ENCODE data around the gene DCAF7. TPM values are rescaled to one million over a fixed set of nuclear protein-coding genes. Genes with fewer than 3 reads are reported as not detected.

The DCAF7 gene
- total and polyA plus RNA-seq, 2 donors from 2014 or later: 19.9 to 81.0 TPM

GRCh38 chr17:63503341-63503705, 47.0 kb upstream of the DCAF7 start:
- H3K9ac ChIP-seq (ENCODE audit: low read length in 3 of 3): no peak overlapping the region
- no peaks in the 10 kb centered on the region for H3K27me3 ChIP-seq (ENCODE audit: control insufficient read depth, insufficient read depth, low read length)
- no peaks in the 10 kb centered on the region for H3K36me3 ChIP-seq (ENCODE audit: control insufficient read depth in 2 of 3, insufficient read depth in 3 of 3, low read length in 3 of 3)
- H3K4me1 ChIP-seq (ENCODE audit: control insufficient read depth in 2 of 3, insufficient read depth in 2 of 3, low read depth in 1 of 3, low read length in 3 of 3): no peaks in the 10 kb centered on the region
- intact Hi-C loops (cut with DNase I): no loop called here
- peak overlapping the region; percentile 41 to 70 for H3K27ac ChIP-seq (ENCODE audit: low read depth in 2 of 2, low read length in 2 of 2)
- FAIRE-seq (no peak), DNase-seq (peak in 2 of 5 donors; percentile 32 to 44)
- peak overlapping the region in 1 of 3 donors; percentile 6 for H3K4me3 ChIP-seq (ENCODE audit: low read length in 3 of 3)
- no peaks in the 10 kb centered on the region for H3K9me3 ChIP-seq (ENCODE audit: control insufficient read depth in 2 of 3, insufficient read depth in 1 of 3, low read length in 3 of 3)
- no peak for TF ChIP-seq CTCF (IDR thresholded peaks at IDR 0.05; ENCODE audit: borderline replicate concordance, extremely low read depth, insufficient read depth)

- H3K27me3 ChIP-seq (ENCODE audit: control insufficient read depth, insufficient read depth, low read length): no peaks in the 10 kb centered on the region
- no peaks in the 10 kb centered on the region for H3K4me1 ChIP-seq (ENCODE audit: control insufficient read depth in 2 of 3, insufficient read depth in 2 of 3, low read depth in 1 of 3, low read length in 3 of 3)
- H3K9me3 ChIP-seq (ENCODE audit: control insufficient read depth in 2 of 3, insufficient read depth in 1 of 3, low read length in 3 of 3): no peaks in the 10 kb centered on the region
- H3K9ac ChIP-seq (ENCODE audit: low read length in 3 of 3): no peak overlapping the region
- TF ChIP-seq CTCF (IDR thresholded peaks at IDR 0.05; ENCODE audit: borderline replicate concordance, extremely low read depth, insufficient read depth): no peak
- no peak for FAIRE-seq
- no peak overlapping the region for H3K27ac ChIP-seq (ENCODE audit: low read depth in 2 of 2, low read length in 2 of 2)
- intact Hi-C loops (cut with DNase I): no loop called here
- DNase-seq: no peak
- no peaks in the 10 kb centered on the region for H3K36me3 ChIP-seq (ENCODE audit: control insufficient read depth in 2 of 3, insufficient read depth in 3 of 3, low read length in 3 of 3)
- no peak overlapping the region for H3K4me3 ChIP-seq (ENCODE audit: low read length in 3 of 3)
Observed at GRCh38 chr17:63504261-63504660, 46.0 kb upstream of the DCAF7 start.

- H3K27ac ChIP-seq (ENCODE audit: low read depth in 2 of 2, low read length in 2 of 2): no peak overlapping the region
- no peaks in the 10 kb centered on the region for H3K9me3 ChIP-seq (ENCODE audit: control insufficient read depth in 2 of 3, insufficient read depth in 1 of 3, low read length in 3 of 3)
- no peak overlapping the region for H3K9ac ChIP-seq (ENCODE audit: low read length in 3 of 3)
- no peak overlapping the region for H3K4me3 ChIP-seq (ENCODE audit: low read length in 3 of 3)
- FAIRE-seq (no peak), DNase-seq (no peak)
- intact Hi-C loops (cut with DNase I): no loop called here
- TF ChIP-seq CTCF (IDR thresholded peaks at IDR 0.05; ENCODE audit: borderline replicate concordance, extremely low read depth, insufficient read depth): no peak
- H3K4me1 ChIP-seq (ENCODE audit: control insufficient read depth in 2 of 3, insufficient read depth in 2 of 3, low read depth in 1 of 3, low read length in 3 of 3): no peaks in the 10 kb centered on the region
- H3K27me3 ChIP-seq (ENCODE audit: control insufficient read depth, insufficient read depth, low read length): no peaks in the 10 kb centered on the region
- no peaks in the 10 kb centered on the region for H3K36me3 ChIP-seq (ENCODE audit: control insufficient read depth in 2 of 3, insufficient read depth in 3 of 3, low read length in 3 of 3)
Observed at GRCh38 chr17:63505341-63505740, 44.9 kb upstream of the DCAF7 start.

- TF ChIP-seq CTCF (IDR thresholded peaks at IDR 0.05; ENCODE audit: borderline replicate concordance, extremely low read depth, insufficient read depth): no peak
- H3K27ac ChIP-seq (ENCODE audit: low read depth in 2 of 2, low read length in 2 of 2): no peak overlapping the region
- H3K27me3 ChIP-seq (ENCODE audit: control insufficient read depth, insufficient read depth, low read length): no peaks in the 10 kb centered on the region
- FAIRE-seq: no peak
- intact Hi-C loops (cut with DNase I): no loop called here
- no peak overlapping the region for H3K4me3 ChIP-seq (ENCODE audit: low read length in 3 of 3)
- DNase-seq: no peak
- no peaks in the 10 kb centered on the region for H3K36me3 ChIP-seq (ENCODE audit: control insufficient read depth in 2 of 3, insufficient read depth in 3 of 3, low read length in 3 of 3)
- H3K9me3 ChIP-seq (ENCODE audit: control insufficient read depth in 2 of 3, insufficient read depth in 1 of 3, low read length in 3 of 3): no peaks in the 10 kb centered on the region
- no peak overlapping the region for H3K9ac ChIP-seq (ENCODE audit: low read length in 3 of 3)
- no peaks in the 10 kb centered on the region for H3K4me1 ChIP-seq (ENCODE audit: control insufficient read depth in 2 of 3, insufficient read depth in 2 of 3, low read depth in 1 of 3, low read length in 3 of 3)
Observed at GRCh38 chr17:63506627-63507026, 43.6 kb upstream of the DCAF7 start.

Measured in kidney (tissue), 14 donors.